ENCODE measurements around the gene WASHC2A.
"Not testable (repeated sequence)": the region's sequence is repeated elsewhere in the genome, so short reads cannot be mapped to it uniquely, and the experiment has no call there.

Gene WASHC2A

GRCh38 chr10:50152792-50153272 lies 85.1 kb downstream of the WASHC2A start:
- no peak for DNase-seq

GRCh38 chr10:50157868-50158267 lies 90.1 kb downstream of the WASHC2A start:
- DNase-seq, result not testable (repeated sequence)

- not testable (repeated sequence) for DNase-seq
Measured at GRCh38 chr10:50159856-50160255, 92.1 kb downstream of the WASHC2A start.

- DNase-seq, result not testable (repeated sequence)
Measured at GRCh38 chr10:50165038-50165437, 97.3 kb downstream of the WASHC2A start.

GRCh38 chr10:50167833-50168232 lies 100.1 kb downstream of the WASHC2A start:
- DNase-seq, result not testable (repeated sequence)

- DNase-seq, result not testable (repeated sequence)
Measured at GRCh38 chr10:50169506-50169905, 101.8 kb downstream of the WASHC2A start.

- DNase-seq, result not testable (repeated sequence)
Measured at GRCh38 chr10:50174788-50175525, 107.2 kb downstream of the WASHC2A start.

All from KG1 (cell line).